ENCODE measurements around the gene TFR2.

GRCh38 chr7:100585511-100586265, 55.7 kb downstream of the TFR2 start, which contains the start of gene LRCH4:
- no peak for TF ChIP-seq CTCF (IDR thresholded peaks at IDR 0.05)
- peak; percentile 39 for TF ChIP-seq EP300 (IDR thresholded peaks at IDR 0.05)
